Right forelimb (tissue), 1 donor: ENCODE data around the gene CCNK.

Experiments
- DNase-seq: peaks from one replicate; pipeline ENCODE4 v3.0.0-alpha.2; 2018

The CCNK gene

GRCh38 chr14:99521176-99522024 is 40.2 kb downstream of the CCNK start:
- no peak for DNase-seq

GRCh38 chr14:99522025-99522401 is 40.8 kb downstream of the CCNK start:
- no peak for DNase-seq

- no peak for DNase-seq
Measured at GRCh38 chr14:99522457-99522891, 41.3 kb downstream of the CCNK start.

GRCh38 chr14:99522934-99523703 is 41.9 kb downstream of the CCNK start:
- no peak for DNase-seq

- no peak for DNase-seq
Measured at GRCh38 chr14:99523704-99524055, 42.5 kb downstream of the CCNK start.

GRCh38 chr14:99524091-99524661 is 43.0 kb downstream of the CCNK start:
- DNase-seq = no peak

GRCh38 chr14:99524804-99525698 is 43.8 kb downstream of the CCNK start:
- DNase-seq = no peak

- no peak for DNase-seq
Measured at GRCh38 chr14:99525699-99526080, 44.5 kb downstream of the CCNK start.

GRCh38 chr14:99527026-99527425 is 45.8 kb downstream of the CCNK start:
- DNase-seq = no peak

- DNase-seq = no peak
Measured at GRCh38 chr14:99527427-99528076, 46.3 kb downstream of the CCNK start.

- no peak for DNase-seq
Measured at GRCh38 chr14:99529899-99530298, 48.7 kb downstream of the CCNK start.

- DNase-seq = no peak
Measured at GRCh38 chr14:99530407-99531155, 49.4 kb downstream of the CCNK start.

- DNase-seq = no peak
Measured at GRCh38 chr14:99531251-99532096, 50.3 kb downstream of the CCNK start.

GRCh38 chr14:99532310-99532709 is 51.1 kb downstream of the CCNK start:
- DNase-seq = no peak

GRCh38 chr14:99534333-99534732 is 53.1 kb downstream of the CCNK start:
- no peak for DNase-seq

- no peak for DNase-seq
Measured at GRCh38 chr14:99534863-99535262, 53.7 kb downstream of the CCNK start.

- DNase-seq = no peak
Measured at GRCh38 chr14:99535448-99535847, 54.2 kb downstream of the CCNK start.

- DNase-seq = no peak
Measured at GRCh38 chr14:99535908-99536778, 54.9 kb downstream of the CCNK start.

- no peak for DNase-seq
Measured at GRCh38 chr14:99537399-99537798, 56.2 kb downstream of the CCNK start.

- no peak for DNase-seq
Measured at GRCh38 chr14:99538275-99538674, 57.1 kb downstream of the CCNK start.
